Measurements from ENCODE around the gene SPATA1. TPM values are rescaled to one million over a fixed set of nuclear protein-coding genes. Genes with fewer than 3 reads are reported as not detected.

Gene SPATA1
- total and polyA plus RNA-seq, 2 of the 8 experiments (the other 6 are each of a cell fraction or from before 2014, with no cell fraction given) = 0.51 to 1.1 TPM

GRCh38 chr1:84488107-84488506, 18.1 kb upstream of the SPATA1 start:
- Histone ChIP-seq H3K4me3 (ENCODE audit: extremely low read depth in 1 of 4, insufficient read depth in 2 of 4, low read depth in 3 of 4, low read length in 4 of 4) (no peak overlapping the region), H3K14ac (ENCODE audit: insufficient read length) (no peak overlapping the region), H2BK20ac (ENCODE audit: low read length) (no peak overlapping the region), H3K79me2 (ENCODE audit: control insufficient read depth in 1 of 2, insufficient read depth in 2 of 2, low read length in 2 of 2) (peaks cover 0 to 26% of the 10 kb centered on the region in 2 experiments; a peak in 2 of 4 replicates), H3K27me3 (replicated peaks in 1 of 4; ENCODE audit: control insufficient read depth in 3 of 4, extremely low read depth in 1 of 4, insufficient read depth in 3 of 4, low read length in 3 of 4) (no peaks in the 10 kb centered on the region), H4K5ac (ENCODE audit: insufficient read length, low read depth, low read length) (no peak overlapping the region), H3K23me2 (ENCODE audit: low read depth, low read length) (no peaks in the 10 kb centered on the region), H2BK120ac (replicated peaks; ENCODE audit: low read depth, low read length) (no peak overlapping the region), H2BK12ac (ENCODE audit: low read depth, low read length) (no peak overlapping the region), H3K79me1 (ENCODE audit: low read depth, low read length) (no peaks in the 10 kb centered on the region), H2AFZ (ENCODE audit: low read length) (no peak overlapping the region), H2AK5ac (ENCODE audit: low read depth, low read length) (no peak overlapping the region), H3K4me1 (replicated peaks in 1 of 4; ENCODE audit: control insufficient read depth in 3 of 4, insufficient read depth in 4 of 4, low read length in 3 of 4) (no peaks in the 10 kb centered on the region), H3K36me3 (ENCODE audit: control insufficient read depth in 2 of 4, insufficient read depth in 4 of 4, low read length in 3 of 4) (peaks cover 9 to 44% (median 33%) of the 10 kb centered on the region in 4 experiments; a peak in 7 of 8 replicates), H3K18ac (ENCODE audit: extremely low read depth, low read length) (no peak overlapping the region), H2BK15ac (ENCODE audit: low read length) (no peak overlapping the region), H3K9me3 (ENCODE audit: insufficient read depth in 2 of 2, low read depth in 1 of 2, low read length in 1 of 2) (no peaks in the 10 kb centered on the region), H3K27ac (ENCODE audit: low read depth, low read length) (no peak overlapping the region), H3K23ac (ENCODE audit: insufficient read length) (no peak overlapping the region), H3K4ac (replicated peaks; ENCODE audit: insufficient read length, low read depth, low read length) (no peak overlapping the region), H4K91ac (replicated peaks; ENCODE audit: insufficient read length, low read length) (no peak overlapping the region), H3K56ac (replicated peaks; ENCODE audit: insufficient read length, low read depth, low read length) (no peak overlapping the region), H3K4me2 (ENCODE audit: insufficient read depth in 1 of 2, low read depth in 2 of 2, low read length in 2 of 2) (no peak overlapping the region), H3K9ac (replicated peaks in 1 of 4; ENCODE audit: extremely low read depth in 1 of 4, low read depth in 3 of 4, low read length in 3 of 4) (no peak overlapping the region), H4K20me1 (replicated peaks in 1 of 2; ENCODE audit: control insufficient read depth in 1 of 2, insufficient read depth in 2 of 2, low read length in 2 of 2) (no peaks in the 10 kb centered on the region), H2BK5ac (ENCODE audit: low read depth, low read length) (no peak overlapping the region), H4K8ac (ENCODE audit: extremely low read depth, insufficient read depth, low read length) (no peak overlapping the region)
- WGBS, 2 experiments (ENCODE audit: extremely low coverage in 1 of 2, insufficient coverage in 1 of 2, insufficient read length in 1 of 2, insufficient replicate concordance in 2 of 2, low coverage in 1 of 2, low lambda C conversion rate in 2 of 2, missing lambda C conversion rate in 1 of 2) = 92% methylated on average over 3 of the region's 3 CpGs; no CpG with 5 or more reads in 1 of the 2 experiments
- FAIRE-seq (no peak), DNase-seq (ENCODE audit: low read depth in 1 of 2, low spot score in 2 of 2) (no peak)
- ChIA-PET POLR2A (ENCODE audit: partially characterized antibody) (no interaction called here), CTCF (ENCODE audit: partially characterized antibody) (interaction anchor here (1.2 kb wide), 1 partner anchor 117 kb away, joined by 3 read pairs; no protein-coding TSS in a partner anchor)
- TF ChIP-seq CHD2 (IDR thresholded peaks at IDR 0.05; ENCODE audit: low read length) = no peak
- no peak for TF ChIP-seq SIX5 (IDR thresholded peaks at IDR 0.05; ENCODE audit: low read depth, low read length)
- no peak for TF ChIP-seq BACH1 (IDR thresholded peaks at IDR 0.05; ENCODE audit: low read length)
- TF ChIP-seq CHD1 (IDR thresholded peaks at IDR 0.05; ENCODE audit: low read depth, low read length) = no peak
- no peak for TF ChIP-seq RBBP5 (IDR thresholded peaks at IDR 0.05; ENCODE audit: borderline replicate concordance, low read depth, low read length)
- no peak for TF ChIP-seq SP1 (IDR thresholded peaks at IDR 0.05; ENCODE audit: low read depth, low read length)
- TF ChIP-seq ASH2L (IDR thresholded peaks at IDR 0.05; ENCODE audit: low read length) = no peak
- TF ChIP-seq POLR2A (IDR thresholded peaks at IDR 0.05; ENCODE audit: control extremely low read depth in 1 of 2, low read depth in 2 of 2, low read length in 2 of 2) = no peak
- TF ChIP-seq SUZ12 (IDR thresholded peaks at IDR 0.05; ENCODE audit: low read length) = no peak
- TF ChIP-seq SIN3A (conservative IDR thresholded peaks at IDR 0.05 in 1 of 2, IDR thresholded peaks at IDR 0.05 in 1 of 2; ENCODE audit: low read depth in 1 of 2, low read length in 2 of 2) = no peak
- no peak for TF ChIP-seq PHF8 (conservative IDR thresholded peaks at IDR 0.05; ENCODE audit: low read depth, low read length)
- no peak for TF ChIP-seq HDAC2 (IDR thresholded peaks at IDR 0.05; ENCODE audit: borderline replicate concordance in 1 of 2, low read depth in 2 of 2, low read length in 2 of 2)
- no peak for TF ChIP-seq CTCF (IDR thresholded peaks at IDR 0.05; ENCODE audit: control extremely low read depth in 1 of 3, insufficient read depth in 1 of 3, low read depth in 1 of 3, low read length in 3 of 3)
